Neural progenitor cell (in vitro differentiated cells): ENCODE data around the gene RIT1.

Experiments used
- CTCF ChIP-seq: fragments of 200-600 bp; sonication (generic); IDR thresholded peaks from 2 replicates; pipeline ENCODE4 v1.5.1; 2017; ENCODE audit warnings: antibody characterized with exemption, mild to moderate bottlenecking
- EZH2phosphoT487 ChIP-seq: fragments of 200-600 bp; sonication (generic); IDR thresholded peaks from 2 replicates; pipeline ENCODE4 v1.6.1; 2017; ENCODE audit warnings: antibody characterized with exemption

- TF ChIP-seq CTCF (no peak), EZH2phosphoT487 (no peak)
These were observed 51.8 kb downstream of the RIT1 start, which contains the start of gene SYT11 for GRCh38 chr1:155859234-155859829.
